SU-DHL-6 (cell line): ENCODE measurements around the gene RAB14.

Experiments
- H2AFZ ChIP-seq: fragments of 200-600 bp; sonication (generic); 2 replicates; pipeline ENCODE4 v1.6.1; 2014; ENCODE audit warnings: low read depth, mild to moderate bottlenecking, moderate library complexity, mixed read lengths, antibody characterized with exemption, low read length; ENCODE audit not compliant: severe bottlenecking
- H3F3A ChIP-seq: fragments of 200-600 bp; shearing (Covaris generic); 2 replicates; pipeline ENCODE4 v1.6.0; 2016; ENCODE audit warnings: antibody characterized with exemption, mild to moderate bottlenecking; ENCODE audit not compliant: insufficient read depth
- H3K27ac ChIP-seq: fragments of 200-600 bp; sonication (generic); 2 replicates; pipeline ENCODE4 v1.5.1; 2016; ENCODE audit warnings: low read depth, mild to moderate bottlenecking, low read length, moderate library complexity, mixed read lengths
- H3K27me3 ChIP-seq: fragments of 200-600 bp; sonication (generic), shearing (Covaris generic); 2 replicates; pipeline ENCODE4 v1.6.0; 2014; ENCODE audit warnings: mild to moderate bottlenecking, low read length
- H3K36me3 ChIP-seq: fragments of 200-600 bp; sonication (generic); 2 replicates; pipeline ENCODE4 v1.6.1; 2014; ENCODE audit warnings: mild to moderate bottlenecking, low read length, mixed read lengths
- H3K4me2 ChIP-seq: fragments of 300-600, 200-600 bp; shearing (Covaris generic), sonication (generic); 2 replicates; pipeline ENCODE4 v1.6.0; 2014; ENCODE audit warnings: low read length, low read depth, mild to moderate bottlenecking; ENCODE audit not compliant: poor library complexity, severe bottlenecking
- H3K4me3 ChIP-seq: fragments of 200-600 bp; sonication (generic); 2 replicates; pipeline ENCODE4 v1.5.1; 2014; ENCODE audit warnings: antibody characterized with exemption, low read length, mild to moderate bottlenecking, mixed read lengths; ENCODE audit not compliant: insufficient read depth, poor library complexity, severe bottlenecking
- H3K79me2 ChIP-seq: fragments of 200-600 bp; sonication (generic); 2 replicates; pipeline ENCODE4 v1.6.1; 2014; ENCODE audit warnings: mild to moderate bottlenecking, low read length, moderate library complexity; ENCODE audit not compliant: insufficient read depth
- H3K9ac ChIP-seq: fragments of 200-600 bp; sonication (generic); 2 replicates; pipeline ENCODE4 v1.7.0; 2014; ENCODE audit warnings: mild to moderate bottlenecking, low read length
- H3K9me2 ChIP-seq: fragments of 200-600 bp; sonication (generic); replicated peaks from 2 replicates; pipeline ENCODE4 v1.6.1; 2014; ENCODE audit warnings: low read length; ENCODE audit not compliant: insufficient read depth
- H3K9me3 ChIP-seq: fragments of 200-600 bp; sonication (generic); 2 replicates; pipeline ENCODE4 v1.6.1; 2014; ENCODE audit warnings: low read length, mixed read lengths; ENCODE audit not compliant: insufficient read depth
- H4K20me1 ChIP-seq: fragments of 200-600 bp; sonication (generic); 2 replicates; pipeline ENCODE4 v1.6.1; 2014; ENCODE audit warnings: low read depth, mild to moderate bottlenecking, antibody characterized with exemption, low read length, moderate library complexity, mixed read lengths
- EZH2phosphoT487 ChIP-seq: fragments of 200-600 bp; sonication (generic), shearing (Covaris generic); conservative IDR thresholded peaks from 2 replicates; pipeline ENCODE4 v1.6.1; 2018; ENCODE audit warnings: mild to moderate bottlenecking, antibody characterized with exemption, low read length, moderate library complexity, mixed read lengths
- TF ChIP-seq, protein P1 (sequence below): fragments of 200-600 bp; sonication (generic); IDR thresholded peaks from one replicate; pipeline ENCODE4 v1.5.1; 2017; ENCODE audit warnings: antibody characterized with exemption, mild to moderate bottlenecking, low read length, moderate library complexity; ENCODE audit not compliant: insufficient read depth, poor library complexity, severe bottlenecking

RAB14 gene

DNA sequence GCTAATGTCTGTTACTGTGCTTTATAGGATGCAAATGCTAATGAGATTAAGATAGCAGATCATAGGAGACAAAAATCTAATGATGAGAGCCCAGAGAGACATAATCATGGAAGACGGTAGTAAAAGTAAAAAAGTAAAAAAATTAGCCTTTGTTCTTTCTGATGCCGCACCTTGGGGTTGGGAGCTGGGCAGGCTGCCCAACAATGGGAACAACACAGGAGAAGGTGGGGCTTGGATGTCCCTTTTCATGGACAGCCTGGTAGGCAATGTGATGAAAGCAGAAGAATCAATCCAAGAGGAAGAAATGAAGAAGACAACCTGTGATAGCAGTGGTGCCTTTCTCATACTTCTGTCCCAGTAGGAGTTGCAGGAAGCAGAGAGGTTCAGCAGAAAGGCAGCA is 57.2 kb downstream of the RAB14 start:
- H4K20me1 ChIP-seq, result no peaks in the 10 kb centered on the region
- no peak overlapping the region for H2AFZ ChIP-seq
- no peaks in the 10 kb centered on the region for H3K27me3 ChIP-seq
- H3F3A ChIP-seq, result no peaks in the 10 kb centered on the region
- peaks cover 61% of the 10 kb centered on the region for H3K36me3 ChIP-seq
- no peaks in the 10 kb centered on the region for H3K79me2 ChIP-seq
- H3K27ac ChIP-seq, result no peak overlapping the region
- no peak overlapping the region for H3K4me2 ChIP-seq
- no peaks in the 10 kb centered on the region for H3K9me3 ChIP-seq
- TF ChIP-seq, protein P1, sequence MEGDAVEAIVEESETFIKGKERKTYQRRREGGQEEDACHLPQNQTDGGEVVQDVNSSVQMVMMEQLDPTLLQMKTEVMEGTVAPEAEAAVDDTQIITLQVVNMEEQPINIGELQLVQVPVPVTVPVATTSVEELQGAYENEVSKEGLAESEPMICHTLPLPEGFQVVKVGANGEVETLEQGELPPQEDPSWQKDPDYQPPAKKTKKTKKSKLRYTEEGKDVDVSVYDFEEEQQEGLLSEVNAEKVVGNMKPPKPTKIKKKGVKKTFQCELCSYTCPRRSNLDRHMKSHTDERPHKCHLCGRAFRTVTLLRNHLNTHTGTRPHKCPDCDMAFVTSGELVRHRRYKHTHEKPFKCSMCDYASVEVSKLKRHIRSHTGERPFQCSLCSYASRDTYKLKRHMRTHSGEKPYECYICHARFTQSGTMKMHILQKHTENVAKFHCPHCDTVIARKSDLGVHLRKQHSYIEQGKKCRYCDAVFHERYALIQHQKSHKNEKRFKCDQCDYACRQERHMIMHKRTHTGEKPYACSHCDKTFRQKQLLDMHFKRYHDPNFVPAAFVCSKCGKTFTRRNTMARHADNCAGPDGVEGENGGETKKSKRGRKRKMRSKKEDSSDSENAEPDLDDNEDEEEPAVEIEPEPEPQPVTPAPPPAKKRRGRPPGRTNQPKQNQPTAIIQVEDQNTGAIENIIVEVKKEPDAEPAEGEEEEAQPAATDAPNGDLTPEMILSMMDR, result no peak
- TF ChIP-seq EZH2phosphoT487, result no peak
- H3K4me3 ChIP-seq, result no peak overlapping the region
- no peaks in the 10 kb centered on the region for H3K9me2 ChIP-seq
- no peak overlapping the region for H3K9ac ChIP-seq

DNA sequence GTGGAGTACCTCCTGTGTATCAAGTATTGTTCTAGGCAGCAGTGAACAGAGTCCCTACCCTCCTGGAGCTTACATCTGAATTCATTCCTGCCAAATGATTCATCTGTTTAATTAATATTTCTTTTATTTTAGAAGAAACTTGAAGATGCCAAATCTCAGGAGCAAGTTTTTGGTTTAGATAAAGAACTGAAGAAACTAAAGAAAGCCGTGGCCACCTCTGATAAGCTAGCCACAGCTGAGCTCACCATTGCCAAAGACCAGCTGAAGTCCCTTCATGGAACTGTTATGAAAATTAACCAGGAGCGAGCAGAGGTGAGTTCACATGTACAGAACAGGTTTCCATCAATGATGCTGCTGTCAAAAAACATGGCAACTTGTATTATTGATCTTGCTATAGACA is 57.9 kb downstream of the RAB14 start:
- H3K9ac ChIP-seq, result no peak overlapping the region
- H3K4me3 ChIP-seq, result no peak overlapping the region
- H2AFZ ChIP-seq, result no peak overlapping the region
- TF ChIP-seq EZH2phosphoT487, result no peak
- TF ChIP-seq, protein P1, result no peak
- H3K27me3 ChIP-seq, result no peaks in the 10 kb centered on the region
- peaks cover 69% of the 10 kb centered on the region for H3K36me3 ChIP-seq
- no peak overlapping the region for H3K27ac ChIP-seq
- H3K4me2 ChIP-seq, result no peak overlapping the region
- no peaks in the 10 kb centered on the region for H3K9me2 ChIP-seq
- H3K79me2 ChIP-seq, result no peaks in the 10 kb centered on the region
- H3K9me3 ChIP-seq, result no peaks in the 10 kb centered on the region
- H4K20me1 ChIP-seq, result no peaks in the 10 kb centered on the region
- H3F3A ChIP-seq, result no peaks in the 10 kb centered on the region

DNA sequence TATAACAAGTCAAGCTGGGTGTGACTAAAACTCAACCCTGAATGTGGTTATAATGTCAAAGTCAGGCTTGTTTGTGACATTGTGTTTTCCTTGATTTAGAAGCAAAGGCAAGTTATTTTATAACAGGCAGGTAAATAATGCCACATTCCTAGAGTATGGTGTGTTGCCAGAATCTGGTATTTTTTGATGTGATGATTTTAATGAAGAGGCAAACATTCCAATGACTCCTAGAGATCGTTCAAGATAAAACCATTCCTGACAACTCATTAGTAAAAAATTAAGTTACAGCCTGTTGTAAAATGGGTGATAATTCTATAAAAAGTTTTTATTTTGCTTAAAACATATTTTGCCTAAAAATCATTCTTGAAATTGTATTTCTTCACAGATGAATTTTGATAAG is 60.0 kb downstream of the RAB14 start:
- H3K27me3 ChIP-seq, result no peaks in the 10 kb centered on the region
- peaks cover 82% of the 10 kb centered on the region for H3K36me3 ChIP-seq
- H3K4me2 ChIP-seq, result no peak overlapping the region
- no peak overlapping the region for H3K4me3 ChIP-seq
- no peak overlapping the region for H2AFZ ChIP-seq
- no peak for TF ChIP-seq EZH2phosphoT487
- TF ChIP-seq, protein P1, result no peak
- no peaks in the 10 kb centered on the region for H3K9me2 ChIP-seq
- no peak overlapping the region for H3K9ac ChIP-seq
- H3K79me2 ChIP-seq, result no peaks in the 10 kb centered on the region
- no peak overlapping the region for H3K27ac ChIP-seq
- no peaks in the 10 kb centered on the region for H3K9me3 ChIP-seq
- no peaks in the 10 kb centered on the region for H3F3A ChIP-seq
- H4K20me1 ChIP-seq, result no peaks in the 10 kb centered on the region

DNA sequence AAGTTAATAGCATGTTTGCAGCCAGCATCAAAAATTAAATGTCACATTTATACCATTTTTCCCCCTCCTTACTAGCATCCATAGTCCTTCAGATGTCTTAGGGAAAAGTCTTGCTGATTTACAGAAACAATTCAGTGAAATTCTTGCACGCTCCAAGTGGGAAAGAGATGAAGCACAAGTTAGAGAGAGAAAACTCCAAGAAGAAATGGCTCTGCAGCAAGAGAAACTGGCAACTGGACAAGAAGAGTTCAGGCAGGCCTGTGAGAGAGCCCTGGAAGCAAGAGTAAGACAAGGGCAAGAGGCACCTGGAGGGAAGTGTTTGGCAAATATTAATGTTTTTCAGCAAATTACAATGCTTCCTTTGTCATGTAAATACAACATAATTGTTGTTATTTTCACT is 60.4 kb downstream of the RAB14 start:
- peaks cover 81% of the 10 kb centered on the region for H3K36me3 ChIP-seq
- no peaks in the 10 kb centered on the region for H3K9me2 ChIP-seq
- no peaks in the 10 kb centered on the region for H3K79me2 ChIP-seq
- H3K4me2 ChIP-seq, result no peak overlapping the region
- TF ChIP-seq, protein P1, result no peak
- TF ChIP-seq EZH2phosphoT487, result no peak
- no peak overlapping the region for H2AFZ ChIP-seq
- no peak overlapping the region for H3K9ac ChIP-seq
- H3K27me3 ChIP-seq, result no peaks in the 10 kb centered on the region
- no peaks in the 10 kb centered on the region for H4K20me1 ChIP-seq
- H3K27ac ChIP-seq, result no peak overlapping the region
- no peak overlapping the region for H3K4me3 ChIP-seq
- no peaks in the 10 kb centered on the region for H3F3A ChIP-seq
- H3K9me3 ChIP-seq, result no peaks in the 10 kb centered on the region
